Loucy (cell line): ENCODE data around the gene ZNF616.

Experiments used
- EZH2phosphoT487 ChIP-seq: fragments of 200-600 bp; IDR thresholded peaks from 2 replicates; pipeline ENCODE4 v1.6.1; 2018; ENCODE audit warnings: antibody characterized with exemption, mild to moderate bottlenecking, moderate library complexity, borderline replicate concordance
- TF ChIP-seq, protein P1 (sequence below): fragments of 200-600 bp; sonication (generic); conservative IDR thresholded peaks from 2 replicates; pipeline ENCODE4 v1.5.1; 2014; ENCODE audit warnings: mild to moderate bottlenecking, antibody characterized with exemption, low read length

DNA sequence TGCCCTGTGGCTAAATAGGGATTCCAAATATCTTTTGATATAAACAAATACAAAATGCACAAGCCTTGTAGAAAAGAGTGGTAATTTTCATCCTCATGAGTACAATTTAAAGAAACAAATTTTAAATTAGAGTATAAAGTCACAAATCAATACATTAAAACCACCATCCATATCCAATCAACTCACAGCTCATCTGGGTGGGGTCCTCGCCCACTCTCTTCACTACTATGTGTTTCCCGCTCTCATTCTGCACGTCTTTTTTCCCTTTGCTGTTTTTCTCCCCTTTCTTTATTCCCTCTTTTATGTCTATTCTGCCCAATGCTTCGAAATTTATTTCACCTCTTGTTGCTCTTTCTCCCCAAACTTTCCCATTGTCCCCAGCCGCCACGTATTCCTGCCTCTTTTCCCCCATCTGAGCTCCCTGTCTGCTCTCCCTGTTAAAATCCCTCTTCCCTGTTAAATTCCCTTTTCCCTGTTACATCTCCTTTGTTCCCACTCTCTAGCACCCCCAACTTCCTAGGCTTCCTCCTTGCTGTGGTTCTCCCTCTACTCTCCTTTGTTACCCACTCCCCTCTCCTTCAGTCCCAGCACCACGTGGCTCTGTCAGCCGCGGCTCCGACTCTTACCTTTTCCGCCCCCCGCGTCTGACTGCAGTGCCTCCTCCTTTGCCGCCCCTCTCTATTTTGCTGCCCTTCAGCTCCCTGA is 1.3 kb downstream of the ZNF616 start:
- TF ChIP-seq, protein P1, sequence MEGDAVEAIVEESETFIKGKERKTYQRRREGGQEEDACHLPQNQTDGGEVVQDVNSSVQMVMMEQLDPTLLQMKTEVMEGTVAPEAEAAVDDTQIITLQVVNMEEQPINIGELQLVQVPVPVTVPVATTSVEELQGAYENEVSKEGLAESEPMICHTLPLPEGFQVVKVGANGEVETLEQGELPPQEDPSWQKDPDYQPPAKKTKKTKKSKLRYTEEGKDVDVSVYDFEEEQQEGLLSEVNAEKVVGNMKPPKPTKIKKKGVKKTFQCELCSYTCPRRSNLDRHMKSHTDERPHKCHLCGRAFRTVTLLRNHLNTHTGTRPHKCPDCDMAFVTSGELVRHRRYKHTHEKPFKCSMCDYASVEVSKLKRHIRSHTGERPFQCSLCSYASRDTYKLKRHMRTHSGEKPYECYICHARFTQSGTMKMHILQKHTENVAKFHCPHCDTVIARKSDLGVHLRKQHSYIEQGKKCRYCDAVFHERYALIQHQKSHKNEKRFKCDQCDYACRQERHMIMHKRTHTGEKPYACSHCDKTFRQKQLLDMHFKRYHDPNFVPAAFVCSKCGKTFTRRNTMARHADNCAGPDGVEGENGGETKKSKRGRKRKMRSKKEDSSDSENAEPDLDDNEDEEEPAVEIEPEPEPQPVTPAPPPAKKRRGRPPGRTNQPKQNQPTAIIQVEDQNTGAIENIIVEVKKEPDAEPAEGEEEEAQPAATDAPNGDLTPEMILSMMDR: no peak
- TF ChIP-seq EZH2phosphoT487: no peak
